Adrenal gland (tissue), 5 donors: Measurements from ENCODE around the gene PRX.

Experiments used
- CTCF ChIP-seq, 6 experiments: fragments of 450-650 bp in 4 of 6; fragments of 200-600 bp in 2 of 6; sonication (generic) in 1 of 6; IDR thresholded peaks; 1 replicate in 5 of 6; 2 replicates in 1 of 6; pipeline versions ENCODE4 v1.5.1 to v1.8.0; 2016 to 2021; ENCODE audit warnings: antibody characterized with exemption in 6 of 6, mild to moderate bottlenecking in 2 of 6, moderate library complexity in 1 of 6
- POLR2A ChIP-seq, 2 donors: fragments of 450-650 bp; IDR thresholded peaks; one replicate each; pipeline ENCODE4 v1.6.1; 2017; ENCODE audit warnings: antibody characterized with exemption in 2 of 2, mild to moderate bottlenecking in 2 of 2, moderate library complexity in 1 of 2
- donor health status: DM: no; HTN: no; CAD: no.

GRCh38 chr19:40363069-40363468 is 50.1 kb downstream of the PRX start:
- TF ChIP-seq CTCF (IDR thresholded peaks at IDR 0.05): no peak
- TF ChIP-seq POLR2A (IDR thresholded peaks at IDR 0.05): no peak
